Thyroid gland (tissue), 4 donors: Measurements from ENCODE around the gene KCNIP4.

ENCODE experiments used
- CTCF ChIP-seq, 6 experiments: fragments of 200-600 bp in 3 of 6; fragments of 450-650 bp in 3 of 6; sonication (generic) in 3 of 6; IDR thresholded peaks; one replicate each; pipeline ENCODE4 v1.5.1; 2016 to 2019; ENCODE audit warnings: antibody characterized with exemption in 6 of 6, mild to moderate bottlenecking in 2 of 6, inconsistent platforms in 1 of 6, moderate library complexity in 1 of 6
- POLR2A ChIP-seq, 2 donors: fragments of 450-650 bp; IDR thresholded peaks; one replicate each; pipeline ENCODE4 v1.6.1; 2017; ENCODE audit warnings: antibody characterized with exemption in 2 of 2, mild to moderate bottlenecking in 2 of 2, moderate library complexity in 1 of 2

- TF ChIP-seq CTCF (IDR thresholded peaks at IDR 0.05) (no peak), POLR2A (IDR thresholded peaks at IDR 0.05) (no peak)
These were observed 306.9 kb downstream of the KCNIP4 start for GRCh38 chr4:21641696-21642095.
